GM21717 (cell line): Measurements from ENCODE around the gene ATG4A.
A peak's percentile ranks its signal among the peaks of the same experiment; 100 is the strongest.

Experiments used
- ATAC-seq: cut with Tn5 transposase; IDR thresholded peaks from one replicate; pipeline ENCODE4 v1.9.1; 2021; ENCODE audit warnings: mild to moderate bottlenecking, moderate library complexity; ENCODE audit not compliant: unreplicated experiment

ATG4A gene

GRCh38 chrX:108091264-108091877 lies at the start of gene ATG4A, which contains the start of gene PSMD10:
ATG4A (plus strand) TSS chrX:108091778; CDS start chrX:108091827, 49 bp downstream.
PSMD10 (minus strand) TSS chrX:108091542; CDS start chrX:108091520, 22 bp downstream.
- ATAC-seq, result peak; percentile 98

- no peak for ATAC-seq
Observed at GRCh38 chrX:108044554-108045256, 46.9 kb upstream of the ATG4A start, which contains the start of gene VSIG1. VSIG1 (plus strand) TSS chrX:108045065; CDS start chrX:108045131, 66 bp downstream.

GRCh38 chrX:108049649-108050048 lies 41.9 kb upstream of the ATG4A start:
- ATAC-seq, result no peak

- ATAC-seq, result no peak
Observed at GRCh38 chrX:108053218-108053617, 38.4 kb upstream of the ATG4A start.

- ATAC-seq, result no peak
Observed at GRCh38 chrX:108055546-108055945, 36.0 kb upstream of the ATG4A start.

- ATAC-seq, result no peak
Observed at GRCh38 chrX:108059801-108060200, 31.8 kb upstream of the ATG4A start.

- ATAC-seq, result no peak
Observed at GRCh38 chrX:108064001-108064400, 27.6 kb upstream of the ATG4A start.

- peak; percentile 54 for ATAC-seq
Observed at GRCh38 chrX:108064613-108065012, 27.0 kb upstream of the ATG4A start.

GRCh38 chrX:108068121-108068520 lies 23.5 kb upstream of the ATG4A start:
- no peak for ATAC-seq

- no peak for ATAC-seq
Observed at GRCh38 chrX:108070891-108071290, 20.7 kb upstream of the ATG4A start.

GRCh38 chrX:108071578-108071977 lies 20.0 kb upstream of the ATG4A start:
- no peak for ATAC-seq

GRCh38 chrX:108072746-108073145 lies 18.8 kb upstream of the ATG4A start:
- ATAC-seq, result no peak

GRCh38 chrX:108081110-108081509 lies 10.5 kb upstream of the ATG4A start:
- no peak for ATAC-seq

GRCh38 chrX:108087792-108088191 lies 3.8 kb upstream of the ATG4A start:
- no peak for ATAC-seq

- no peak for ATAC-seq
Observed at GRCh38 chrX:108088511-108088910, 3.1 kb upstream of the ATG4A start.

GRCh38 chrX:108090491-108091263 lies 901 bp upstream of the ATG4A start:
- ATAC-seq, result peak; percentile 1

- peak; percentile 48 for ATAC-seq
Observed at GRCh38 chrX:108091878-108092291, 307 bp downstream of the ATG4A start.

GRCh38 chrX:108097380-108097779 lies 5.8 kb downstream of the ATG4A start:
- no peak for ATAC-seq

- no peak for ATAC-seq
Observed at GRCh38 chrX:108105473-108105872, 13.9 kb downstream of the ATG4A start.

GRCh38 chrX:108114541-108114940 lies 23.0 kb downstream of the ATG4A start:
- ATAC-seq, result no peak

GRCh38 chrX:108117988-108118387 lies 26.4 kb downstream of the ATG4A start:
- ATAC-seq, result no peak

- no peak for ATAC-seq
Observed at GRCh38 chrX:108121291-108121690, 29.7 kb downstream of the ATG4A start.
